Activated CD4-positive, alpha-beta T cell treated with anti-CD3 and anti-CD28 coated beads, Interleukin-2, Interleukin-4, amounts not matched to agents 100 ng/mL and 50 ng/mL, durations not matched to agents 16 hours and 8 hours (primary cell): ENCODE results near the gene DGCR8.
"Not testable (repeated sequence)": the region's sequence is repeated elsewhere in the genome, so short reads cannot be mapped to it uniquely, and the experiment has no call there.

ENCODE experiments used
- DNase-seq: peaks from one replicate; pipeline ENCODE4 v3.0.0-alpha.2; 2020; ENCODE audit warnings: low spot score

DGCR8 gene

GRCh38 chr22:20152464-20152890 is 72.4 kb downstream of the DGCR8 start:
- no peak for DNase-seq

GRCh38 chr22:20153945-20154344 is 73.9 kb downstream of the DGCR8 start:
- DNase-seq: no peak

DNA sequence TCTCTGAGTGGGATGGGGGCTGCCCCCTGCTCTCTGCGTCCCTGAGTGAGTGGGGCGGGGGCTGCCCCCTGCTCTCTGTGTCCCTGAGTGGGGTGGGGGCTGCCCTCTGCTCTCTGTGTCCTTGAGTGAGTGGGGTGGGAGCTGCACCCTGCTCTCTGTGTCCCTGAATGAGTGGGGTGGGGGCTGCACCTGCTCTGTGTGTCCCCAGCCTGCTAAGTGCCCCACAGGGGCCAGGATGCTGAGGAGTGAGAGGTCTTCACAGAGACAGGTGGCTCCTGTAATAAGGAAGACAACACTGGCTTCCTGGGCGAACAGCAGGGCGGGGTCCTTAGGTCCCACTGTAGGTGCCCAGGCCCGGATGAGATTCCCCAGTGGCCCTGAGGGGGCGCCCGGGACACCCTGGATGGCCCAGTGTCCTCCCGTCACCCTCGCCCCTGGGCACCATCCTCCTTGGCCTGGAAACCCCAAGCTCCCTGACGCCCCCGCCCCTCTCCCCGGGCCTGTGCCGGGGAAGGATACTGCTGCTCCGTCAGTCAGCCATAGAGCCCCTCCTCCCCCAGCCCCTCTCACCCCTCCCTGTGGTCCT is 74.7 kb downstream of the DGCR8 start:
- DNase-seq: no peak

DNA sequence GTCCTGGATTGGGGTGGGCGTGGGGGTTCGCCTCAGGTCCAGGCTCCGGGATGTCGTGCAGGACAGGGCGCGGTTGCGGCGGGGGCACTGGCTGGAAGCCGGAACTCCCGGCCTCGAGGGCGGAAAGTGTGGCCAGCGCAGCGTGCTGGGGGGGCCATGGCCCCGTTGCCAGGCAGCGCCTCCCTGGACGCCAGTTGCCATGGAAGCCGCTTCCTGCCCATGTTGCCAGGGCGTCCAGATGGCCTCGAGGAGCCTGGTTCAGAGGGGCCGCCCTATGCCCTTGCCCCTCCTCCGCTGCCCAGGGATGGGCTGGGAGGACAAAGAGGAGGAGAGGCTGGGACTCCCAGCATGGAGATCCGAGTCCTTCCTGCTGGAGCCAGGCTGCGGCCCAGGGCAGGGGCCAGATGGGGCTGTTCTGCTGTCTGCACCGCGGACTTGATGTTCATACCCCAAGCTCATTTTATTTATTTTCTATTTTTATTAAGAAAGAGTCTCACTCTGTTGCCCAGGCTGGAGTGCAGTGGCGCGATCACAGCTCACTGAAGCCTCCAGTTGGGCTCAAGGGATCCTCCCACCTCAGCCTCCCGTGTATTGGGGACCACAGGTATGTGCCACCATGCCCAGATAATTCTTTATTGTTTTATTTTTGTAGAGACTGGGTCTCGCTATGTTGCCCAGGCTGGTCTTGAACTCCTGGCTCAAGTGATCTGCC is 75.4 kb downstream of the DGCR8 start:
- no peak for DNase-seq

DNA sequence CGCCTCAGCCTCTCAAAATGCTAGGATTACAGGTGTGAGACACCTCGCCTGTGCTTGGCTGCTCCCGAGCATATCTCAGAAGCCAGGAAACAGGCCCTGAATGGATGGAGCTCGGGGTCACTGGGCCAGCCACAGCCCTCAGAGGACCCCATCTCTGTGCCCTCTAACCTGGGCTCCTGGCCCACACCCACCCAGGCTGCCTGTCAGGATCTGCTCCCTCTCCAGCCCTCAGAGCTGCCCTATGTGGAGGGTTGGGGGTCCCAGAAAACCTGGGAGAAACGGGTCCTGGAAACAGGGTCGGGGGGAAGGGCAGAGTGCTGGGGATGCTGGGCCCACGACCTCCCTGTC is 76.0 kb downstream of the DGCR8 start:
- no peak for DNase-seq

GRCh38 chr22:20156611-20157429 is 76.8 kb downstream of the DGCR8 start:
- peak; percentile 82 for DNase-seq

DNA sequence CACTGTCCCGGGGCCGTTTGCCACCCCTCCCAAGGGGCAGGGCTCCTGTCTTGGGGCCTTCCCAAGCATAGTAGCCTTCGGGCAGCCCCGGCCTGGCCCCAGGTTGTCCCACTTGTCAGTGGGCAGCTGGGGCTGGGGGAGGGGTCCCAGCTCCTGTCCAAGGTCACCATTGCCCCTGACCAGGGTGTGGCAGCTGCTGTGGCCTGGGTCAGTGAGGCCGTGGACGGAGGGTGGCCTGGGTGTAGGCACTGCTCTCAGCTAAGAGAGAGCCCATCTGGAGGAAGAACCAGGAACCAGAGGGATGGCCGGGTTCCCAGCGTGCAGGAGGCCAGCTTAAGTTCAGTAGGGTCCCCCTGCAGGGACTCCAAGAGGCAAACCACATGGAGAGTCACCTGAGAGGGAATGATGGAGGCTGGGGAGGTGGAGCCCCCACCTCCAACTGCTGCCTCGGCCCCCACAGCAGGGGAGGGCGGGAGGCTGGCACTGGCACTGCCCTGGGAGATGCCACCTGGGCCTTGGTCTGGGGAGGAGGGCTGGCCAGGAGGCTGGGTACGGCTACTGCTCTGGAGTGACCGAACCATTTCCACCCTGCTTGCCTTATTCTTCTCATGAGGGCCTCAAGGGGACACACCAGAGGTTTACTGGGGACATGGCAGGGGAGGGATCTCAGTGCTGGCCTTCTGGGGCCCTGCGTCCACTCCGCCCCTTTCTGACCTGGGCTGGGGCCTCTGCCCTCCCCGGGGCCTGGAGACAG is 77.6 kb downstream of the DGCR8 start:
- no peak for DNase-seq

DNA sequence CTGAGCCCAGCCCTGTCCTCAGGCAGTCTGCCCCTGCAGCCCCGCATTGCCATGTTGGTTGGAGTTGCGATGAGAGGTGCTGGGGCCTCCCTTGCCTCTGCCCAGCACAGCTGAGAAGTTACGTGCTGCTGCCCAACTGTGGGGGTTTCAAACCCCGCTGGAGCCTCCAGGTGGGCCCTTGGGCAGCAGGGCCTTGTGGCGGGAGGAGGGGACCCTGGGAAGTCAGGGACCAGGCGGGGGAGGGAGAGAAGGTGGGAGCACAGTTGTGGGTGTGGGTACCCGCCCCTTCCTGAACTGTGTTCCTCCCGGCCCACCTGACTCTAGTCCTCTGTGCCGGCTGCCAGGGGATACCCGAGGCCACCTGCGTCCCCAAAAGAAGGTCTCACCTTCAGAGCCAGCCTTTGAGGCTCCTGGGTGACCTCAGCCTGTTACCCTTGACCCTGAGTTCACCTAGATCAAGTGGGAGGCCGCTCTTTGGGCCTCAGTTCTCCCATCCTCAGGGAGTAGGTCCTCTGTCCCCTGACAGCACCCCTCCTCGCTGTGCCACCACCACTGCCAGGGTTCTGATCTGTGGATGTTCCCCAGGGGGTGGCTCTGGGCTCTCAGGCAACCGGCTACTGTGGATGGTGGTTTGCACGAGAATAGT is 78.5 kb downstream of the DGCR8 start:
- DNase-seq: no peak

DNA sequence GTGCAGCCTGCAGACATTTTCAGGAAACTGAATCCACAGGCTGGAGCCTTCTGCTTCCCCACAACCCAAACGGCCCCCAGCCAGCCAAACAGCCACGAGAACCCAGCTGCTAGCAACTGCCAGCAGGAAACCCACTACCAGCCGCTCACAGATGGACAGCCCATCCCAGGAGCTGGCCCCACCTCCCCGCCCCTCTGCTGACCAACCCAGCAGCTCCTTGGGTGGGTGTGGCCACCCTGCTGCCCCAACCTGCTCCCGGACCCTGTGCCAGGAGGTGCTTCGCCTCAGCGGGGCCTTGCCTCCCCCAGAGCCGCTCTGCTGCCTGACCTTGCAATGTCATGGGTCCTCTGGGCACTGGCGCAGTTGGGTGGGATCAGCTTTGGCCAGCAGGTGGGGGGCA is 79.0 kb downstream of the DGCR8 start:
- DNase-seq: no peak

DNA sequence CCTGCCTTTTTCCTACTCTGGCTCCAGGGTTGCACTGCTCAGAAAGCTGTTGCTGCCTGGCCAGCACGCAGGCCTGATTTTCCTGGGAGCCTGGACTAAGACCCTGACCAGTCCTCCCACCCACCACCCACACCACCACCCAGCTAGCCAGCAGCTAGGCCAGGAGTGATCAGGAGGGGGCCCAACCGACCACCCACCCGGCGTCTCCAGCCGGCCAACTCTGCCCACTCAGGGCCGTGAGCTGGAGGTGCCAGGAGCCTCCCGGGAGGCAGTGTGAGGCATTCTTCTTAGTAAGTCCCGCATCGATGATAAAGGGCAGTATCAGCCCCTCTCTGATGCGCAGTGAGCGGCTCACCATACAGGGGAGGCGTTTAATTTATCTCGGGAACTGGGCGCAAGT is 79.5 kb downstream of the DGCR8 start:
- DNase-seq: not testable (repeated sequence)

DNA sequence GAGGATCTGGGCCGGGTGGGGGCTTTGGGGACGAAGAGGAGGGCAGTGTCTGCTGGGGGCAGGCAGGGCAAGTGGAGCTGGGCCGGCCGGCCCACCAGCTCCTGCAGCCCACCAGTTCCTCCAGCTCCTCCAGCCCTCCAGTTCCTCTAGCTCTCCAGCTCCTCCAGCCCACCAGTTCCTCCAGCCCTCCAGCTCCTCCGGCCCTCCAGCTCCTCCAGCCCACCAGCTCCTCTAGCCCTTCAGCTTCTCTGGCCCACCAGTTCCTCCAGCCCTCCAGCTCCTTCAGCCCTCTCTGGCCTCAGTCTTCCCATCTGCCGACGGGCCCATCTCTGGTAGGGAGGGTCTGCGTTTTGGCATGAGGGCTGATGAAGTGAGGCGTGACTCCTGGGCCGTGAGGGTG is 80.0 kb downstream of the DGCR8 start:
- DNase-seq: no peak
